Stimulated activated CD4-positive, alpha-beta T cell treated with anti-CD3 and anti-CD28 coated beads, Interleukin-15, amount 100 ng/mL, for 48 hours (primary cell): ENCODE results near the gene DUSP3.

ENCODE experiments used
- DNase-seq, 2 donors: peaks; one replicate each; pipeline ENCODE4 v3.0.0-alpha.2; 2020; ENCODE audit warnings: low read depth in 2 of 2

DUSP3 gene

GRCh38 chr17:43778337-43779144 lies at the start of gene DUSP3:
Gene DUSP3, minus strand, starts transcription at chr17:43778977. Its CDS starts 53 bp downstream, at chr17:43778924.
- peak; percentile 45 to 63 for DNase-seq

- DNase-seq = no peak
These were observed 48.8 kb upstream of the DUSP3 start for GRCh38 chr17:43827596-43827995.

GRCh38 chr17:43826206-43826605 lies 47.4 kb upstream of the DUSP3 start:
- DNase-seq = no peak

- DNase-seq = no peak
These were observed 46.8 kb upstream of the DUSP3 start for GRCh38 chr17:43825567-43825966.

- DNase-seq = no peak
These were observed 44.7 kb upstream of the DUSP3 start for GRCh38 chr17:43823350-43824084.

- DNase-seq = no peak
These were observed 43.9 kb upstream of the DUSP3 start for GRCh38 chr17:43822570-43823190.

GRCh38 chr17:43820759-43821158 lies 42.0 kb upstream of the DUSP3 start:
- no peak for DNase-seq

GRCh38 chr17:43818966-43819365 lies 40.2 kb upstream of the DUSP3 start:
- no peak for DNase-seq

- no peak for DNase-seq
These were observed 39.0 kb upstream of the DUSP3 start for GRCh38 chr17:43817826-43818225.

- no peak for DNase-seq
These were observed 37.9 kb upstream of the DUSP3 start for GRCh38 chr17:43816336-43817320.

- DNase-seq = no peak
These were observed 35.9 kb upstream of the DUSP3 start for GRCh38 chr17:43814714-43815113.

GRCh38 chr17:43814026-43814425 lies 35.2 kb upstream of the DUSP3 start:
- no peak for DNase-seq

- no peak for DNase-seq
These were observed 34.6 kb upstream of the DUSP3 start for GRCh38 chr17:43813386-43813785.

- no peak for DNase-seq
These were observed 33.9 kb upstream of the DUSP3 start for GRCh38 chr17:43812396-43813265.

GRCh38 chr17:43810823-43811222 lies 32.0 kb upstream of the DUSP3 start:
- no peak for DNase-seq

- no peak for DNase-seq
These were observed 31.5 kb upstream of the DUSP3 start for GRCh38 chr17:43810226-43810715.

GRCh38 chr17:43809121-43809520 lies 30.3 kb upstream of the DUSP3 start:
- DNase-seq = no peak

- no peak for DNase-seq
These were observed 29.3 kb upstream of the DUSP3 start for GRCh38 chr17:43808076-43808475.

- DNase-seq = no peak
These were observed 26.3 kb upstream of the DUSP3 start for GRCh38 chr17:43805117-43805516.

GRCh38 chr17:43803758-43804157 lies 25.0 kb upstream of the DUSP3 start:
- no peak for DNase-seq
